ENCODE measurements around the gene BRD3.

The BRD3 gene

GRCh38 chr9:134045841-134046544 lies 21.8 kb downstream of the BRD3 start:
- H3K4me3 ChIP-seq (ENCODE audit: low read depth, low read length), result no peak overlapping the region
- no peak for TF ChIP-seq CTCF (IDR thresholded peaks at IDR 0.05; ENCODE audit: low read depth, low read length, missing control alignments)
- DNase-seq (ENCODE audit: low read depth), result no peak
- in situ Hi-C loops (cut with HindIII; ENCODE audit: low sequenced_read_pairs), result no loop called here

GRCh38 chr9:134044944-134045343 lies 22.9 kb downstream of the BRD3 start:
- no peak for DNase-seq (ENCODE audit: low read depth)
- TF ChIP-seq CTCF (IDR thresholded peaks at IDR 0.05; ENCODE audit: low read depth, low read length, missing control alignments), result no peak
- in situ Hi-C loops (cut with HindIII; ENCODE audit: low sequenced_read_pairs), result no loop called here
- H3K4me3 ChIP-seq (ENCODE audit: low read depth, low read length), result no peak overlapping the region

- H3K4me3 ChIP-seq (ENCODE audit: low read depth, low read length), result no peak overlapping the region
- no peak for TF ChIP-seq CTCF (IDR thresholded peaks at IDR 0.05; ENCODE audit: low read depth, low read length, missing control alignments)
- in situ Hi-C loops (cut with HindIII; ENCODE audit: low sequenced_read_pairs), result no loop called here
- no peak for DNase-seq (ENCODE audit: low read depth)
Observed at GRCh38 chr9:134043531-134043988, 24.3 kb downstream of the BRD3 start.

- no peak overlapping the region for H3K4me3 ChIP-seq (ENCODE audit: low read depth, low read length)
- in situ Hi-C loops (cut with HindIII; ENCODE audit: low sequenced_read_pairs), result no loop called here
- TF ChIP-seq CTCF (IDR thresholded peaks at IDR 0.05; ENCODE audit: low read depth, low read length, missing control alignments), result no peak
- DNase-seq (ENCODE audit: low read depth), result no peak
Observed at GRCh38 chr9:134041649-134041962, 26.2 kb downstream of the BRD3 start.

GRCh38 chr9:134040781-134041648 lies 26.8 kb downstream of the BRD3 start:
- TF ChIP-seq CTCF (IDR thresholded peaks at IDR 0.05; ENCODE audit: low read depth, low read length, missing control alignments), result no peak
- in situ Hi-C loops (cut with HindIII; ENCODE audit: low sequenced_read_pairs), result no loop called here
- DNase-seq (ENCODE audit: low read depth), result no peak
- no peak overlapping the region for H3K4me3 ChIP-seq (ENCODE audit: low read depth, low read length)

- no peak for DNase-seq (ENCODE audit: low read depth)
- TF ChIP-seq CTCF (IDR thresholded peaks at IDR 0.05; ENCODE audit: low read depth, low read length, missing control alignments), result no peak
- no peak overlapping the region for H3K4me3 ChIP-seq (ENCODE audit: low read depth, low read length)
- in situ Hi-C loops (cut with HindIII; ENCODE audit: low sequenced_read_pairs), result no loop called here
Observed at GRCh38 chr9:134040176-134040565, 27.7 kb downstream of the BRD3 start.

Data from astrocyte of the cerebellum (primary cell).